Activated effector memory CD4-positive, alpha-beta T cell treated with anti-CD3 and anti-CD28 coated beads, Interleukin-2, amount 50 U/mL, for 16 hours (primary cell): ENCODE measurements around the gene DNAAF1.
"Not testable (repeated sequence)": the region's sequence is repeated elsewhere in the genome, so short reads cannot be mapped to it uniquely, and the experiment has no call there.

Experiments
- DNase-seq: peaks from one replicate; pipeline ENCODE4 v3.0.0-alpha.2; 2020

Gene DNAAF1

DNA sequence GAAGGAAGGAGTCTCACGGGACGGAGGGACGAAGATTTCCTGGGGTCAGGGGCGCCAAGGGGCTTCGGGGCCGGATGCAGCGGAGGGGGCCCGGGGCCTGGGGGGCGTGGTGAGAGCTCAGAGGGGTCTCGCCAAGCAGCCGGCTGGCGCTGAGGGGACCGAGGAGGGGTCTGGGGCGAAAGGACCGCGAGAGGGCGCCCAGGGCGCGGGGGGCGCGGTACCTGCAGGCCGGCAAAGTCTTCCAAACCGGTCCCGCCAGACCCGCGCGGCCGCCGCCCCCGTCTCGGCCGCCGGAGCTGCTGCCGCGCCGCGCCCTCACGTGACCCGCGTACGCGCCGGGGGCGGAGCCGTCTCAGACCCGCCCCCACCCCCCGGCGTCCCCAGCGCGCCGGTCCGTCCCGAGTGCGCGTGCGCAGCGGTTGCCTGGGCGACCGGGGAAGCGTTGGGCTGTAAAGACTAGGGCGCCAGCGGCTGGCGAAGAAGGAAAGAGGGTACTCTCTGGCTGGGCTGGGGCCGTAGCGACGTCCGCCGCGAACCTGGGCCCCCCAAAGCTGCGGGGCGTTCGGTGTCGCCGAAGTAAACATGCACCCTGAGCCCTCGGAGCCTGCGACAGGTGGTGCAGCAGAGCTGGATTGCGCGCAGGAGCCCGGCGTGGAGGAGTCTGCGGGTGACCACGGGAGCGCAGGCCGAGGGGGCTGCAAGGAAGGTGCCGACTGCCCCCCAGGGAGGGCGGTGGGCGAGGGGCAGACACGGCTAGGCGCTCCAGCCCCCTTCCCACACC is at the start of gene DNAAF1, which contains the start of gene HSDL1:
Gene DNAAF1, plus strand, starts transcription at position 450 of the 781 bp plus-strand sequence. Its CDS starts 133 bp downstream, at position 583.
Gene HSDL1, minus strand, starts transcription at position 319 of the 781 bp plus-strand sequence. CDS start 13,856 bp downstream, outside the sequence.
- DNase-seq: peak; percentile 98

DNA sequence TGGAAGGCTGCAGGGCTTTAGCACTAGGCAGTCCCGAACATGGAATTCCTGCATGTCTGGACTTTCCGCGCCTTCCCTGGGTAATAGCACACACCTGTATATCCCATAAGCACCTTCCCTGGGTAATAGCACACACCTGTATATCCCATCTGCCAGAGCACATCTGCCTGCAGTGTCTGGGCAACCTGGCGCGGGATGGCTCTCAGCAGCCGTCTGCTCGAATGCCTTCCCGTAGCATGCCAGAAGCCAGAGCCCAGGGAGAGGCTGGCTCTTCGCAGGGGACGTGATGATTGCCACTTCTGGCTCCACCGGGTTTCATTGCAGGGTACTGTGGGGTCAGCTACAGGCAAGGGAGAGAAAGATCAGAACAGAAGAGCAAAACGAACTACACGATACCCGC is 49.6 kb upstream of the DNAAF1 start:
- DNase-seq: no peak

DNA sequence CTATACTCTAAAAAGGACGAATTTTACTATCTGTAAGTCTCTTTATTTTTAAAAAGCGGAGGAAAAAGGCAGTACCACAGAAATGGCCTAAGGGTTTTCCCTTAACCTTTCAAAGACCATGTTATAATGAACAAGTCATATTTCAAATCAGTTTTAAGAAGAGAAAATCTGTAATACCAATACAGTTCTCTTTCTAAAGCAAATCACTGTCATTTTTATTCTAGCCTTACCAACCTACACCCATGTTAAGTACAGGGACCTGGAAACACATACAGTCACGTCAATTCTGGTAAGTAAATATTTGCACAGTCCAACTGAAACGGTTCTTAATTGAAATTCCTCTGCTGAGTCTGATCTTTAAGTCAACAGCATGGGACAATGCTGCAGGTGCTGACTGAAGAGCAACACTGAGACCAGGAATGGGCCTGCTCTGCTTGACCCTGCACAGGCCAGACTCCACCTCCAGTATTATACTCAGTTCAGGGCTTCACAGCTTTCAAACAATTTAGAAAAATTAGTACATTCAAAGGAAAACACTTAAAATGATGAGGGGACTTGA is 48.6 kb upstream of the DNAAF1 start:
- no peak for DNase-seq

DNA sequence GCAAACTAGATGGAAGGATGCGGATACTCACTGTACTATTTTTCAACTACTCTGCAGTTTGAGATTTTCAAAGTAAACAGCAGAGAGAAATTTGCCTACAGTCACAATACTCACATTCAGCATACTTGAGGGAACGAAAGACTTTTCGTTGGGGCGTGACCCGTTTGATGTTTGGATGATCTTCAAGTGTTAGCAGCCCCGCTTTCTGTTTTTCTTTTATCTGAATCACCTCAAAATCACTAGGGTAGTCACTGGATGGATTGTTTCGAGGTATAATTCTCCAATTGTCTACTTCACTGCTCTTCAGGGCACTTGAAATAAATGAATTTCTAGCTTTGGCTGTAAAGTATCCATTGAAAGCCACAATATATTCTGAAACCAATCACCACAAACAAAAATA is 46.2 kb upstream of the DNAAF1 start:
- no peak for DNase-seq

DNA sequence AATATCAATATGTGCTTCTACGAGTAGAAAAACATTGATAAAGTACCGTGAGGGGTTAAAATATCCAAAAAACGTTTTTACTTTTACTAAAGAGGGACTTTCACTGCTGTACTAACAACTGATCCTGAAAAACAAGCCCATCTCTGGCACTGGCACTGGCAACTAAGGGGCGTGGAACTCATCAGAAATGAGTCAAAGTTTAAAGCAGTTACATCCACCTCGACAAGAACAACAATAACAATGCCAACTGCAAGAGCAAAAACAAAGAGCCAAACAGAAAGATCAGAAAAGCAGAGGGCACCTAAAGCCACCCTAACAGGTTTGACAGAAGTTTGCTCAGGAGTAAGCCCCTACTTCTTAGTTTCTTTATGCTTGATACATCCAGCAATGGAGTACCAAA is 41.4 kb upstream of the DNAAF1 start:
- DNase-seq: no peak

DNA sequence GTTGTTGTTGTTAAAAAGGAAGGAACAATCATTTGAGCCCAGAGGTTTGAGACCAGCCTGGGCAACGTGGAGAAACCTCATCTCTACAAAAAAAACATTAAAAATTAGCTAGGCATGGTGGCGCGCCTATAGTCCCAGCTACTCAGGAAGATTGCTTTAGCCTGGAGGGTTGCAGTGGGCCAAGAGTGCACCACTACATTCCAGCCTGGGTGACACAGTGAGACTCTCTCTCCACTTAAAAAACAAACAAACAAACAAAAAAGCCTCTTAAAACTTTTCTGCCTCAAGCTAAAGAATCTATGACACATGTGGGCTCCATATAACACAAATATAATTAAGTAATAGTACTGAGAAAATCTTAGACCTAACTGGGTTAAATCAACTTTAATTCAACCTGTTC is 40.9 kb upstream of the DNAAF1 start:
- DNase-seq: no peak

DNA sequence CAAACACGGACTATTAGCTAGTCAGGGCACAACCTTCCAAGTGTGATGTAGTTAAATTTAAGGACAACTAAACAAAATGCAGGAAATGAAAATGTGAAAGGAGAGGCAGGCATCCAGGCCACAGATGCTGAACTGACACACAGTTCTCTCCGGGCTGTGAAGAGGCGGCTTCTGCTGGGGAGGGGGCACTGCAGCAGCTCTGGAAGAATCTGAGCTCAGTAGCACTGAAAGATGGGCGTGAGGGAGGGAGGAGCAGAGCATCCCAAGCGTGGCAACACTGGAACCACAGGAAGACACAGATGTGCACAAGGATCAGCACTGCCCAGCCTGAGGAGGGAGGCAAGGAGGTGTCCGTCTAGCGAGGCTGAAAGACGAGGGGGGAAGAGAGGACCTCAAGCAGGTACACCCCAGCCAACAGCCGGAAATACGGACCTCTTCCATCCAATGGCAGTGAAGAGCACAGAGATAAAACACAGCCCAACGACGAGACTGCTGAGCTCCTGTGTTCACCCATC is 39.8 kb upstream of the DNAAF1 start:
- DNase-seq: no peak

DNA sequence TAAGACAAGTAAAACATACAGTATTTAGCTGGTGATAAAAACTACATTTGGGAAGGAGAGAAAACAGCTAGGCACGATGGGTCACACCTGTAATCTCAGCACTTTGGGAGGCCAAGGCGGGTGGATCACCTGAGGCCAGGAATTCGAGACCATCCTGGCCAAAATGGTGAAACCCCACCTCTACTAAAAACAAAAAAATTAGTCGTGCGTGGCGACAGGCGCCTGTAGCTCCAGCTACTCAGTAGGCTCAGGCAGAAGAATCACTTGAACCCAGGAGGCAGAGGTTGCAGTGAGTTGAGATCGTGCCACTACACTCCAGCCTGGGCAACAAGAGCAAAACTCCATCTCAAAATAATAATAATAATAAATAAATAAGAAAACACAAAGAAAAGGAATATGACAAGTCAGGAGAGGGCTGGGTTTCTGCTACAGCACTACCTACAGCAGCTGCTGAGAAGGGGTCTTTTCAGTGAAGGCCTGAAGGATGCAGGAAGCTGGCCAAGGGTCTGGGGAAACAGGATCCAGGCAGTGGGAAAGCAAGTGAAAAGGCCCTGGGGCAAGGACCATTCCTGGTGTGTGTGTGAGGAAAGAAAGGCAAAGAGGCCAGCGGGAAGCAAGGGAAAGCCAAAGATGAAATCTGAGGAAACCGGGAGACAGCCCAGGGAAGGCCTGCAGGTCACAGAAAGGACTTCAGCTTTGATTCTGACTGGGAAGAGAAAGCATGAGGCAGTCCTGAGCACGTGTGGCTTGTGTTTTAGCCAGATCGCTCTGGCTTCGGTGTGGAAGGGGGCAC is 39.0 kb upstream of the DNAAF1 start:
- DNase-seq: no peak

DNA sequence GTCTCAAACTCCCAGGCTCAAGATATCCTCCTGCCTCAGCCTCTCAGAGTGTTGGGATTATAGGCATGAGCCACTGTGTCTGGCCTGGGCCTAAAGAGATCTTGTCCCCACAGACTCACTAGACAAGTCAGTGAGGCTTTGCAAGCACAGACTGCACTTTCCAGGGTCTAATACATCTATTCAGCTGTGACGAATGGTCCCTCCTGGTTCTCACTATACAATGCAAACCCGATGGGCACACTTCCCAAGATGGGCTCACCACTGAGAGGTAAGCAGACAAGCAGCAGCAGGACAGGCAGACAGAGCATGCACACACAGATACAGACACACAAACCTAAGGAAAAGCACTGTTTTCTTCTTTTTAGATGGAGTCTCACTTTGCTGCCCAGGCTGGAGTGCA is 37.2 kb upstream of the DNAAF1 start:
- no peak for DNase-seq

DNA sequence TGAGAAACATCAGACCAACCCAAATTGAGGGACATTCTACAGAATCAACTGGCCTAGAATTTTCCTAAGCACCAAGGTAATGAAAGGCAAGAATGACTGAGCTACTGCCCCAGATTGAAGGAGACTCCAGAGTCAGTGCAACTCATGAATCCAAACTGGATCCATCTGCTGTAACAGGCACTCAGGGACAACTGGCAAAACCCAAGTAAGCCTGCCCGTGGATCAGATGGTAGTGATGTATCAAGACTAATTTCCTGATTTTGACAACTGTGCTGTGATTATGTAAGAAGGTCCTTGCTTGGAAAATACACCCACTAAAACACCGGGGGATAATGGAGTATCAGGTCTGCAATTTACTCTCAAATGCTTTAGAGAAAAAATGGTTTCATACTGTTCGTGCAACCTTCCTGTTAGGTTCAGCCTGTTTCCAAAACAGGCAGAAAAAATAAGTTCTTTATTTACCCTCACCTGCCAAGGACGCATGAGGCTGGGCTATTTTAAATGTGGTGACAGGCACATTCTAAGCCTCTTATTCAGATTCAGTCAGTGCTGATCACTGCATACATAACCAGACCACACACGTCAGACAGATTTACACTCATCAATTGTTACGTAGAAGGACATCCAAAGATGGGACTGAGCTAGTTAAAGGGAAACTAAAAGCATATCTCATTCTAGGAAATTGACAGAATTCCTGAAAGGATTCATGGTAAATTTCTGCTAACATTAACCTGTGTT is 35.3 kb upstream of the DNAAF1 start:
- DNase-seq: no peak

DNA sequence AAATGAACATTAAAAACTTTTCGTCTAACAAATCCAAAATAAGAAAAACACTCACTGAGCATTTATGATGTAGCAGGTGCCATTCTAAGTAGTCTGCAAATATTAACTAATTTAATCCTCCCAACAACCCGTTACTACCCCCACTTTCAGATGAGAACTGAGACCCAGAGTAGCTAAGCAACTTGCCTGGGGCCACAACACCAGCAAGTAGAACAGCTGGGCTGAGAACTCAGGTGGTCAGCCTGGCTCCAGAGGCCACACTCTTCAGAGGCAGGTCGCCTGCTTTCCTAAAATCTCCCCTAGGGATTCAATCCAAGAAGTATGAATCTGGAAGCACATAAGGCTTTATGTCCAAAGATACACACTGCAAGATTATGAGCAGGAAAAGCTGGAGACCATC is 34.6 kb upstream of the DNAAF1 start:
- no peak for DNase-seq

DNA sequence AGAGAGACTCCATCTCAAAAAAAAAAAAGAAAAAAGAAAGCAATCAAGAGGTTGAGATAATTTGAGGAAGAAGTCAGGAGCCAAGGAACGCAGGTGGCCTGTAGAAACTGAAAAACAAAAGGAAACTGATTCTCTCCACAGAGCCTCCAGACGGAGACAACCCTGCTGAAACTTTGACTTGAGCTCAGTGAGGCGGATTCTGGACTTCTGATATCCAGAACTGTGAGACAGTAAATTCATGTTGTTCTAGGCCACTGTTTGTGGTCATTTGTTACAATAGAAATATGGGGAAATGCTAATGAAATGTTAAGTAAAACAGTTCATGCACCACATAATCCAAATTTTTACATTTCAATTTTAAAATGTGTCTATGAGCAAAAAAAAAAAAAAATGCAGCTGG is 33.6 kb upstream of the DNAAF1 start:
- no peak for DNase-seq

DNA sequence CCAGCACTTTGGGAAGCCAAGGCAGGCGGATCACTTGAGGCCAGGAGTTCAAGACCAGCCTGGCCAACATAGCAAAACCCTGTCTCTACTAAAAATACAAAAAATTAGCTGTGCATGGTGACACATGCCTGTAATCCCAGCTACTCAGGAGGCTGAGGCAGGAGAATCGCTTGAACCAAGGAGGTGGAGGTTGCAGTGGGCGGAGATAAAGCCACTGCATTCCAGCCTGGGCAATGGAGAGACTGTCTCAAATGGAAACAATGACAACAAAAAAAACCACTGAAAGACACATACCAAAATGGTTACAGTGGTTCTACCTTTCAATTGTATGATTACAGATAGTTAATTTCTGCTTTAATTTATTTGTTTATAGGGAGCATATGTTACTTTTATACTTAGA is 33.2 kb upstream of the DNAAF1 start:
- not testable (repeated sequence) for DNase-seq

DNA sequence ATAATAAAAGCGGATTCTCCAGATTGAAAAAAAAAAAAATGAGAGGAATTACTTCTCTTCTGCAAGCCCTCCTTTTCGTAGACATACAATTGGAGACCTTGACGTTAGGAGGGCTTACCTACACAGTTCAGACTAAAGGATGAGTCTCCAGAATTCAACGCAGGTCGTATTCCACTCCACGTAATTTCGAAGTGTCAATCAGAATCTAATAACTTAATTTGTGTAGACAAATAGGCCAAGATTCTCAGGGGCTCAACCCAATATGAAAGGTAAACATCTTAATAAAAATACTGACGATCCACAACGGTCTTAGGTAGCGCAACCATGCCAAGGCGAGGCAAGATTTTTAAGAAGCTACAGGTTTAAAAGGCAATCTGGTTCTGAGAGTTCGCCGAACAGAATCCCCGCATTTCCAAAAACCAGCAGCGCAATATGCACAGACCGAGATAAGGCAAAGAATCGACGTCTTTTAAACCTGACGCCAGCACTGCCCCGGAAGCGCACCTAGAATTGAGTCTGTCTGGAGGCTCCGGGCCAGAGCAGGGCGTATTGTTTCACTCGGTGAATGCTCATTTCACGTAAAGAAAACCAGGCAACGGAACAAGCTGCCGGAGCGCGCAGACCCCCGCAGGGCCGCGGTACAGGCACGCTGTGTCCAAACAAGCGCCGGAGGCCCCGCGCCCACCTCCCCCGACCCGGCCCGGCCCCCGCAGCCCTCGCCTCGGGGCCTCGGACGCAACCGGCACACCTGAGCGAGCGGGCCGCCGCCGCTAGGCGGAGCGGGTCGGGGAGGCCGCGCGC is 29.0 kb upstream of the DNAAF1 start:
- DNase-seq: peak; percentile 84

DNA sequence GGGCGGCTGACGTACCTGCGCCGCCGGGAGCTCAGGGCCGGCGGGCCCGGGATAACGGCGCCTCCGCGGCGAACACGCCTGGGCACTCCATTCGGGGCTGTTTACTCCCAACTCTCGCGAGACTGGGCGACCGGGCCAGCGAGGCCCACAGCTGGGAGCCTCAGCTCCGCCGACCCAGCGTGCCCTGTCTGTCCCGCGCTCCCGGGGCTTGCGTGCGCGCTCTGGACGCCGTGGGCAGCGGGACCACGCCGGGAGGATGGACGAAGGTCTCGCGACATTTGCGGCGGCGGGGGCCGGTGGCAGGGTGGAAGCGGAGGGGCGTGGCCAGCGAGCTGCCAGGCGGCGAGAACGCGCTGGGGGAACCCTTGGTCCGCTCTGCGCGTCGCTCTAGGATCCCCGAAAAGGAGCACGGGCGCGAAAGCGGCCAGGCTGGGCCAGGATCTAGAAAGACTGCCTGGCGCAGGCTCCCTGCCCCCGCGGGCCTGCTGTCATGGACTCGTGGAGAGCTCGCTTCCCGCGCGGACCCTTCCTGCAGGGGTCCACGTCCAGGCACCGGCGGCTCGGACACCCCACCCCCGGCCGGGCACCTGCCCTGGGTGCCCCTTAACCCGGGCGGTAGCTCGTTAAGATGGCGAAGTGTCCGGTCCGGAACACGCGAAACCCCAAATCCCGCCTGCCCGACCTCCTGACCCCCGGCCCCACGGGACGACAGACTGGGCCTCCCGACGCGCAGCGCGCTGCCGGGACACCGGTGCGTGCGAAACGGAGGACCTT is 28.2 kb upstream of the DNAAF1 start, which contains the start of gene MBTPS1:
Gene MBTPS1, minus strand, starts transcription at position 223 of the 774 bp plus-strand sequence. CDS start 15,159 bp downstream, outside the sequence.
- DNase-seq: peak; percentile 99

DNA sequence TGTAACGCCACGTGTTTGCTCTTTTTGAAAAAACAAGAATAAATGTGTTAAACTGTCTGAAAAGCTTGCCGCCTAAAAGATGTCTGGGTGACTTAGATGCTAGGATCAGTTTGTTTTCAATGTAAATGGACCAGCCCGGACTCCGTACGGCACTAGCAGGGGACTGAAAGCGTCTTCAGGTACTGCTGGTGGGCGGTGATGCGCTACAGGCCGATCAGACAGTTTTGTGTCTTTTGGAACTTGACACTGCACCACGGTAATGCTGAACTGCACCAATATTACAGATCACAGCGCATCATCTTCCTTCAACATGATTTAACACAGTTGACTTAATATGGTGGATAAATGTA is 27.6 kb upstream of the DNAAF1 start:
- peak; percentile 74 for DNase-seq

DNA sequence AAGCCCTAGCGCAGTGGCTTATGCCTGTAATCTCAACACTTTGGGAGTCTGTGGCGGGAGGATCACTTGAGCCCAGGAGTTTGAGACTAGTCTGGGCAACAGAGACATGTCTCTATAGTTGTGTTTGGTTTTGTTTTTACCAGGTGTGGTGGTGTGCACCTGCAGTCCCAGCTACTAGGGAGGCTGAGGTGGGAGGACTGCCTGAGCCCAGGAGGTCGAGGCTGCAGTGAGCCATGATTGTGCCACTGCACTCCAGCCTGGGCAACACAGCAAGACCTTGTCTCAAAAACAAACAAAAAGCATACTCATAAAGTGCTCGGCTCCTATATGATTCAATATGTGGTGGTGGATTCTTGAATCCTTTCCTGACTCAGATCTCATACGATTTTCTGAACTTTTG is 26.8 kb upstream of the DNAAF1 start:
- not testable (repeated sequence) for DNase-seq

DNA sequence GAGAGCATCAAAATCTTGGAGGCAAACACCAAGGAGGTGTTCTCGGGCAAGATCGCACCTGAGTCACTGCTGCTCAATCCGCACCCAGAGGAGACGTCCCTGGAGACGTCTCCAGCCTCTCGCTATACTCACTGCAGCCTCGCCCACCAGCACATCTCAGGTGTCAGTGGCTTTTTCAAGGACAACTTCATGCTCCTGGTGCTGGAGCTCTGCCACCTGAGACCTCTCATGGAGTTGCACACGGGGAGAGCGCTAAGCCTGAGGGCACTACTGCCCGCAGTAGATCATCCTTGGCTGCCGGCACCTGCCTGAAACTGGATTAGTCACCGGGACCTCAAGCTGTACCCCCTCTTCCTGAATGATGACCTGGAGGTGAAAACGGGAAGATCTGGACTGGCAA is 25.7 kb upstream of the DNAAF1 start:
- no peak for DNase-seq

DNA sequence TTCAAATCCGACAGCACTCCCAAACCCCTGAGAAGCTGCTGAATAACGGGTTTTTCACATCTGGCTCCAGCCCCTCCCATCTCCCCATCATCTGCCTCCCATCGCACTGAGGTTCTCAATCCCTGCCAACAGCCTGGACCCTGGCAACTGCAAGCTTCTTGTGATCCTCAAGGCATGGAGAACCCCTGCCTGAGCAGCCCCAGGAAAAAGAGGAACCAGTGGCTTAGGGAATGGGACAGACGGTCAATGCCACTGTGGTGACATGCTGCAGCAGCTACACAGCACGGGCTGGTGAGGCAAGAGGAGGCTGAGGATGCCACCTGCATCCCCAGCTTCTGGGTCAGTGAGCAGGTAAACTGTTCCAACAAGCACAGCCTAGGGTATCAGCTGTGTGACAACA is 25.1 kb upstream of the DNAAF1 start:
- no peak for DNase-seq

DNA sequence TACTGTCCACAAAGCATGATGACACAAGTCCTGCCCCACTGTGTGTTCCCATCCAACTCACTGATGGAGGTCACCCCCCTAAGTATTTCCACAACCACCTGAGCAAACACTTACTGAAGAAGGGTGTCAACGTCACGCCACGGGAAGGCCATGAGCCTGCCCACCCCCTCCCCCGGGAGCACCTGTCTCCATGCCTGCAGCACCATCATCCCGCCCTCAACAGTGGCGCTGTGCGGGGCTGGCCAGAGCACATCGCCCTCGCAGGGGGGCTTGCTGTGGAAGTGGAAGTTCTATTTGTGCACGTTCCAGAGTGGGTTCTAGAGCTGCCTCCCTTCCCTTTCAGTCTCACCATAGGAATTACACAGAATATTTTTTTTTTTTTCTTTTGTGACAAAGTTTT is 24.1 kb upstream of the DNAAF1 start:
- no peak for DNase-seq
